Measurements from ENCODE around the gene ACOX3. TPM values are rescaled to one million over a fixed set of nuclear protein-coding genes. Genes with fewer than 3 reads are reported as not detected.
"Not testable (repeated sequence)": the region's sequence is repeated elsewhere in the genome, so short reads cannot be mapped to it uniquely, and the experiment has no call there.

The ACOX3 gene
- 3.6 TPM for polyA plus RNA-seq (2012; ENCODE audit: insufficient read depth, insufficient read length, low read depth)

DNA sequence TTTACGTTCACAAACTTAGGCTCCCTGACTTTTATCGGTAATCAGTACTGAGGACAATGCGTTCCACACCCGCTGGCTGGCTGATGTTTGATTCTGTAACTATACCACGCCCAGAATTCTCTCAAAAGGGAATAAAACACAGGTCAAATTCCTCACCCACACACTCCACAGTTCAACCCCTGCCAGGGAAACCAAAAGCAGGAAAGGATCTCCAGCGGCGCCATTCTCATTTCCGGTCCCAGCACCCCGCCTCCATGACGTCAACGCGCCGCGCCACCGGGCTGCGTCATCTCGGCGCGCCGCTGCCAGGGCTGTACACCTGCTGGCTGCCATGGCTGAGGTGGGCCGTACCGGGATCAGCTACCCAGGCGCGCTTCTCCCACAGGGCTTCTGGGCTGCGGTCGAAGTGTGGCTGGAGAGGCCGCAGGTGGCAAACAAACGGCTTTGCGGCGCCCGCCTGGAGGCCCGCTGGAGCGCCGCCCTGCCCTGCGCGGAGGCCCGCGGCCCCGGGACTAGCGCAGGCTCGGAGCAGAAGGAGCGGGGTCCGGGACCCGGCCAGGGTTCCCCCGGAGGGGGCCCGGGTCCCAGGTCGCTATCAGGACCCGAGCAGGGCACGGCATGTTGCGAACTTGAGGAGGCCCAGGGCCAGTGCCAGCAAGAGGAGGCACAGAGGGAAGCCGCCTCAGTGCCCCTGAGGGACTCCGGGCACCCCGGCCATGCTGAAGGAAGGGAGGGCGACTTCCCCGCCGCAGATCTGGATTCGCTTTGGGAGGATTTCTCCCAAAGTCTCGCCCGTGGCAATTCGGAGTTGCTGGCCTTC lies at the start of gene ACOX3, which contains the start of gene TRMT44:
ACOX3 (minus strand) TSS at position 232 of the 820 bp plus-strand sequence. CDS start 24,202 bp downstream, outside the sequence.
TRMT44 (plus strand) TSS at position 286 of the 820 bp plus-strand sequence; CDS start at position 332, 46 bp downstream.
- H3K4me3 ChIP-seq (ENCODE audit: low read depth, low read length), result peak within 1 kb of the TSS; percentile 96
- TF ChIP-seq, protein P1, sequence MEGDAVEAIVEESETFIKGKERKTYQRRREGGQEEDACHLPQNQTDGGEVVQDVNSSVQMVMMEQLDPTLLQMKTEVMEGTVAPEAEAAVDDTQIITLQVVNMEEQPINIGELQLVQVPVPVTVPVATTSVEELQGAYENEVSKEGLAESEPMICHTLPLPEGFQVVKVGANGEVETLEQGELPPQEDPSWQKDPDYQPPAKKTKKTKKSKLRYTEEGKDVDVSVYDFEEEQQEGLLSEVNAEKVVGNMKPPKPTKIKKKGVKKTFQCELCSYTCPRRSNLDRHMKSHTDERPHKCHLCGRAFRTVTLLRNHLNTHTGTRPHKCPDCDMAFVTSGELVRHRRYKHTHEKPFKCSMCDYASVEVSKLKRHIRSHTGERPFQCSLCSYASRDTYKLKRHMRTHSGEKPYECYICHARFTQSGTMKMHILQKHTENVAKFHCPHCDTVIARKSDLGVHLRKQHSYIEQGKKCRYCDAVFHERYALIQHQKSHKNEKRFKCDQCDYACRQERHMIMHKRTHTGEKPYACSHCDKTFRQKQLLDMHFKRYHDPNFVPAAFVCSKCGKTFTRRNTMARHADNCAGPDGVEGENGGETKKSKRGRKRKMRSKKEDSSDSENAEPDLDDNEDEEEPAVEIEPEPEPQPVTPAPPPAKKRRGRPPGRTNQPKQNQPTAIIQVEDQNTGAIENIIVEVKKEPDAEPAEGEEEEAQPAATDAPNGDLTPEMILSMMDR (IDR thresholded peaks at IDR 0.05; ENCODE audit: low read depth, low read length), result no peak
- H3K4me1 ChIP-seq, result no peaks in the 10 kb centered on the region; the same call in 1 of the 2 replicates
- H3K9me3 ChIP-seq, result no peaks in the 10 kb centered on the region
- no peaks in the 10 kb centered on the region for H3K36me3 ChIP-seq
- DNase-seq, result peak; percentile 88
- H3K27me3 ChIP-seq, result no peaks in the 10 kb centered on the region

DNA sequence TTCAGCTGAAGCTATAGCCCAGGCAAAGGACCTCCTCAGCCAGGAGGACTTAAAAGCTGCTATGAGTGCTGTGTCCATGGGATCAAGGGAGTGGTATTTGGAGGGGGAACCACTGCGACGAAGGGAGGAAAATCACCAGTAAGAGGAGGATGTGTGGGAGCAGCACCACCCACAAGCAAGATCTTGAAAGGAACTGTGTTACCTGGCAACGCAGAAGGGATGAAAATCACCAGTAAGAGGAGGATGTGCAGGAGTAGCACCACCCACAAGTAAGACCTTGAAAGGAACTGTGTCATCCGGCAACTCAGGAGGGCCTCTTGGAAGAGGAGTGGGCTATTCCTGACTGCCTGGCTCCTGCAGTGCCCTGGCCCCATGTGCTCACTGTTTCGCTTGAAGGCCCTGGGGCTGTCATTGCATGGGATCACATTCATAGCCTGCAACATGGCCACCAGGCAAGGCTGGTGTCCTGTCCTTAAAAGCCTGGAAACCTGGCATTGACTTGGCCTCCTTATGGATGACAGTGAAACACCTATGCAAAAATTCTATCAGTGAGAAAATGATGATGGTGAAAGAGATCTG lies 48.4 kb upstream of the ACOX3 start:
- no peaks in the 10 kb centered on the region for H3K4me1 ChIP-seq
- TF ChIP-seq, protein P1 (IDR thresholded peaks at IDR 0.05; ENCODE audit: low read depth, low read length), result no peak
- no peak overlapping the region for H3K4me3 ChIP-seq (ENCODE audit: low read depth, low read length)
- H3K9me3 ChIP-seq, result no peaks in the 10 kb centered on the region
- DNase-seq, result no peak
- no peaks in the 10 kb centered on the region for H3K27me3 ChIP-seq
- no peaks in the 10 kb centered on the region for H3K36me3 ChIP-seq

DNA sequence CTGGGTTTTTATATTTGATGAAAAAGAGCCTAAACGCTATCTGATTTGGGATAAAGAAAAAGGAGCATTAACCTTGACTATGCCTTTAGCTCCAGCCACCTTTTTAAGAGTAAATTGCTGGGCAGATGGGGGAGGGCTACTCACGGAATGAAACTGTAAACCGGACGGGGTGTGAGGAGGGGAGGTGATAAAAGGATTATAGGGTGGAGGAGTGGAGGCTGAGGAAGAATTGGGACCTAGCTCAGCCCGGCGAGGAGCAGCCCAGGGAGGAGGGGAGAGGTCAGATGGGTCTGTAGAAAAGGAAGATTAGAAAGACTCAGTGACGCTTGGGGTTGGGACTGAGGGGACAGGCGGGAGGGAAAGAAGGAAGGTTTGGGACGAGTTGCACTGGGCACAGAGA lies 46.1 kb upstream of the ACOX3 start:
- H3K4me3 ChIP-seq (ENCODE audit: low read depth, low read length); H3K27me3 ChIP-seq; DNase-seq; H3K36me3 ChIP-seq; H3K9me3 ChIP-seq; H3K4me1 ChIP-seq: not testable (repeated sequence)

DNA sequence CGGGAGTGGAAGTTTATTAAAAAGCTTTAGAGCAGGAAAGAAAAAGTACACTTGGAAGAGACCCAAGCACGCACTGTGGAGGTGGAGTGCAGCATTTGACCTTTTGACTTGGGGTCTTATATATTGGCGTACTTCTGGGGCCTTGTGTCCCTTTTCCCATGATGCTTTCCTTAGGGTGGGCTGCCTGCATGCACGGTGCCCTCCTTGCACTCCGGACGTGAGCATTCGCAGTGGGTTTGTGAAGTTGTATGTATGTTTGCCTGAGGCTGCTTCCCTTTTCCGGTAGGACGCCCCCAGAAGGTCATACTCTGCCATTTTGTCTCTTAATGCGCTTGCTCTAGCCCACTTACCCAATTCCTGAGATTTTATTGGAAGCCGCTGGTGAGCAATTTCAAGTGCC lies 39.7 kb upstream of the ACOX3 start:
- no peaks in the 10 kb centered on the region for H3K27me3 ChIP-seq
- H3K9me3 ChIP-seq, result no peaks in the 10 kb centered on the region
- no peak for DNase-seq
- no peaks in the 10 kb centered on the region for H3K4me1 ChIP-seq
- TF ChIP-seq, protein P1 (IDR thresholded peaks at IDR 0.05; ENCODE audit: low read depth, low read length), result no peak
- no peak overlapping the region for H3K4me3 ChIP-seq (ENCODE audit: low read depth, low read length)
- H3K36me3 ChIP-seq, result peaks cover 6% of the 10 kb centered on the region; the same call in 1 of the 2 replicates

DNA sequence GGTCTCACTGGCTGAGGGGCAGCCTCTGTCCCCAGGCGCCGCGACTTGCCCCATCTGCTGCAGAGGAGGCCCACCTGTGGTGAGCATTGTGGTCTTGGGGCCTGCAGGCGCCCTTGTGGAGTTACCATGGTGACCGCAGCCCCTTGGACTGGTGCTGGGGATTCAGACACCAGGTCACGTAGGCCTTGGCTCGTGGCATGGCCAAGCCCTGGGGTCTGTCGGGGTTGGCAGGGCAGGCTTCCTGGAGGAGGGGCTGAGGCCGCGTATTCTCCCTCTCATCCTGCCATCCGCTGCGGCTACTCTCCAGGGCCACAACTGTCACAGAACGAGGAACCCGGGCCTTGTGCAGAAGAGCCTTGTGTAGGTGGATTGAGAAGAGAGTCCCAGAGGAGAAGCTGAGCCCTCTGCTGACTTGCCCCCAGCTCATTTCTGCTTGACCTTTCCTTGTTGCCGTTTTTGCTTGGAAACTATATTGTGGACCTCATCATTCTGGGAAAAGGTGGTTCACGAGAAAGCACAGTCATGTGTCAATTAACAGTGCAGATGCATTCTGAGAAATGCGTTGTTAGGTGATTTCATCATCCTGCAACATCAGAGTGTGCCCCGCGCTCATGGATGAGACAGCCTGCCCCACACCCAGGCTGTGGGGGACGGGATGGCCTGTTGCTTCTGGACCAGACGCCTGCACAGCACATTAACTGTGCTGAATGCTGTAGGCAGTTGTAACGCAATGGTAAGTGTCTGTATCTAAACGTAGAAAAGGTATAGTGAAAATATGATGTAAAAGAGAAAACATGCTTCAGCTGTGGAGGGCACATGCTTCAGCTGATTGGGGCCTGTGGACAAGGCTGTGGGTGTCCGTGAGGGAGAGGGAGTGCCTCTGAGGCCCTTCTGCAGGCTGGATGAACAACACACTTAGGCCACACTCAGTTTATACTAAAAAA lies 38.5 kb upstream of the ACOX3 start:
- Histone ChIP-seq H3K4me1 (no peaks in the 10 kb centered on the region), H3K4me3 (ENCODE audit: low read depth, low read length) (no peak overlapping the region), H3K27me3 (no peaks in the 10 kb centered on the region), H3K36me3 (peaks cover 6% of the 10 kb centered on the region; the same call in 1 of the 2 replicates), H3K9me3 (no peaks in the 10 kb centered on the region)
- no peak for DNase-seq
- TF ChIP-seq, protein P1 (IDR thresholded peaks at IDR 0.05; ENCODE audit: low read depth, low read length), result no peak

DNA sequence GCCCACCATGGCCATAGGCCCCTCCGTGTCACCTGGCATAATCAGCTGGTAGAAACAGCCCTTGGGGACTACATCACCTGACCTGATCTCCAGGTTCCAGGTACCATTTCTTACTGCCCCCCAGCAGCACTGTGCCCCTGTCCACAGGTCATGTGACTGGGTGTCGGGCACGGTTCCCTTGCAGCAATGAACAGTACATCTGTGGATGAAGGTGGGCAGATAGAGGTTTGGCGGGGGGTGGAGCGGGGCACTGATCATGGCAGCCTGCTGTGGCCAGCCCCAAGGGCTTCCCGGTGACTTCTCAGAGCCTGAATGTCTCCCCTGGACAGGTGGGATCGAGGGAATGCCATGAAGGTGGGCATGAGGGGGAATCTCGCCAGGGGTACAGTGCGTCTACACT lies 37.8 kb upstream of the ACOX3 start:
- no peaks in the 10 kb centered on the region for H3K4me1 ChIP-seq
- H3K27me3 ChIP-seq, result no peaks in the 10 kb centered on the region
- no peak for DNase-seq
- no peaks in the 10 kb centered on the region for H3K9me3 ChIP-seq
- H3K4me3 ChIP-seq (ENCODE audit: low read depth, low read length), result no peak overlapping the region
- TF ChIP-seq, protein P1 (IDR thresholded peaks at IDR 0.05; ENCODE audit: low read depth, low read length), result no peak
- H3K36me3 ChIP-seq, result peaks cover 6% of the 10 kb centered on the region; the same call in 1 of the 2 replicates

Data from BE2C (cell line).